Small intestine (tissue), 16 donors: ENCODE measurements around the gene POTEH. TPM values are rescaled to one million over a fixed set of nuclear protein-coding genes. Genes with fewer than 3 reads are reported as not detected.
"Not testable (repeated sequence)": the region's sequence is repeated elsewhere in the genome, so short reads cannot be mapped to it uniquely, and the experiment has no call there.

ENCODE experiments used
- DNase-seq, 2 donors: peaks; one replicate each; pipeline versions ENCODE4 v3.0.0 to v3.0.0-alpha.2; 2013
- FAIRE-seq: peaks from 2 replicates; lab custom pipeline; 2012; peaks lifted over from hg19 to GRCh38; lab: Jason Lieb, UNC
- H3K27ac ChIP-seq, 3 donors: one replicate each; pipeline ENCODE4 v1.5.1; 2013; ENCODE audit warnings: low read length in 2 of 3, mild to moderate bottlenecking in 2 of 3, control low read depth in 1 of 3, inconsistent platforms in 1 of 3, low read depth in 1 of 3, moderate library complexity in 1 of 3
- H3K27me3 ChIP-seq, 3 donors: one replicate each; pipeline ENCODE4 v1.6.1; 2013; ENCODE audit warnings: low read length in 3 of 3, inconsistent platforms in 1 of 3; ENCODE audit not compliant: control insufficient read depth in 3 of 3, insufficient read depth in 3 of 3
- H3K36me3 ChIP-seq, 3 donors: one replicate each; pipeline ENCODE4 v1.6.1; 2013; ENCODE audit warnings: low read length in 3 of 3, inconsistent platforms in 1 of 3, low read depth in 1 of 3, mild to moderate bottlenecking in 1 of 3, moderate library complexity in 1 of 3; ENCODE audit not compliant: control insufficient read depth in 3 of 3, insufficient read depth in 2 of 3
- H3K4me1 ChIP-seq, 3 donors: one replicate each; pipeline ENCODE4 v1.6.1; 2013; ENCODE audit warnings: low read length in 2 of 3, inconsistent platforms in 1 of 3, low read depth in 1 of 3, mild to moderate bottlenecking in 1 of 3, moderate library complexity in 1 of 3; ENCODE audit not compliant: control insufficient read depth in 3 of 3, insufficient read depth in 2 of 3
- H3K4me3 ChIP-seq, 3 donors: one replicate each; pipeline ENCODE4 v1.5.1; 2013; ENCODE audit warnings: low read length in 3 of 3, control low read depth in 1 of 3, inconsistent platforms in 1 of 3, low read depth in 1 of 3, mild to moderate bottlenecking in 1 of 3, moderate library complexity in 1 of 3
- H3K9me3 ChIP-seq, 2 donors: one replicate each; pipeline ENCODE4 v1.6.1; 2013; ENCODE audit warnings: low read depth in 1 of 2, low read length in 1 of 2; ENCODE audit not compliant: control insufficient read depth in 2 of 2, insufficient read depth in 1 of 2
- WGBS, 3 donors: extraction: QIAGEN DNeasy Blood & Tissue Kit; methylation state at CpG; one replicate each; pipeline ENCODE4 v1.1.7; 2013; 5-methylcytosine and 5-hydroxymethylcytosine counted together
- long read RNA-seq, 10 donors: transcript quantifications; one replicate each; lab custom pipeline, GENCODE V29; 2026
- polyA plus RNA-seq, 4 donors: library from polyadenylated mRNA; stranded (reverse) in 3 of 4; unstranded in 1 of 4; fragments of 200-250 nt in 3 of 4; fragments of 120-200 nt in 1 of 4; gene quantifications; one replicate each; pipeline versions ENCODE4 v1.2.1 to v1.2.3, GENCODE V29; 2013
- donor health status: healthy with polysubstance abuse.
- donor health status: control.
- donor health status: control.
- donor health status: Bipolar disorder and iron deficiency.
- donor health status: healthy.

POTEH gene
- not detected for polyA plus RNA-seq
- long read RNA-seq, donor 1 = 0 reads
- long read RNA-seq, donor 2 = 0 reads
- long read RNA-seq, donor 3 = 0 reads
- long read RNA-seq, donor 4 = 0 reads
- long read RNA-seq, donor 5 = 0 reads
- long read RNA-seq, donor 6 = 0 reads
- long read RNA-seq, donor 7 = 0 reads
- long read RNA-seq, donor 8 = 0 reads
- long read RNA-seq, donor 9 = 0 reads
- long read RNA-seq, donor 10 = 0 reads

GRCh38 chr22:15689749-15690125, at the start of gene POTEH:
TSS of gene POTEH (plus strand) at chr22:15690026. CDS start at chr22:15690078, 52 bp downstream.
- WGBS, 3 donors = 84 to 98% (median 85%) methylated on average over 4 to 7 of the region's 11 CpGs
- not testable (repeated sequence) for H3K9me3 ChIP-seq, H3K4me3 ChIP-seq, FAIRE-seq, DNase-seq, H3K36me3 ChIP-seq, H3K4me1 ChIP-seq, H3K27me3 ChIP-seq, H3K27ac ChIP-seq

GRCh38 chr22:15642288-15642861, 47.5 kb upstream of the POTEH start:
- not testable (repeated sequence) for H3K27me3 ChIP-seq, FAIRE-seq, H3K4me1 ChIP-seq, H3K27ac ChIP-seq, H3K36me3 ChIP-seq, H3K9me3 ChIP-seq, DNase-seq, H3K4me3 ChIP-seq
- 91 to 96% methylated on average over 4 to 6 of the region's 19 CpGs; no CpG with 5 or more reads in 1 of the 3 donors for WGBS, 3 donors

DNA sequence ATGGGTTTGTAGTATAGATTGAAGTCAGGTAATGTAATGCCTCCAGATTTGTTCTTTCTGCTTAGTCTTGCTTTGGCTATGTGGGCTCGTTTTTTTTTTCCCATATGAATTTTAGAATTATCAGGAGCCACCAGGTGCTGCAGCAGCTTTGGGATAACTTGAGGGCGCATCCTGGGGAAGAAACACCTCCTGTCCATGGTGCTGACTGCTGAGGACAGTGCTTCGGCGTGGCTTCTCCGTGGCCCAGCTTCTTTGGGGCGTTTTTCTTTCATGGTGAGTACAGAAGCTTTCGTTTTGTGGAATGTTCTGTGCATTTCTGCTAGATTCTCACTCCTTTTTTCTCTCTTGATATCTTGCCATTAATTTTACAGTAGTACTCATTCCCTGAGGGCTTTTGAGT, 37.9 kb upstream of the POTEH start:
- not testable (repeated sequence) for DNase-seq, H3K9me3 ChIP-seq, H3K4me3 ChIP-seq, H3K4me1 ChIP-seq, H3K27ac ChIP-seq, H3K27me3 ChIP-seq, H3K36me3 ChIP-seq, FAIRE-seq
- 49 to 64% (median 52%) methylated on average over 3 to 6 of the region's 7 CpGs for WGBS, 3 donors

GRCh38 chr22:15652738-15653137, 37.1 kb upstream of the POTEH start:
- not testable (repeated sequence) for H3K36me3 ChIP-seq, H3K4me1 ChIP-seq, H3K4me3 ChIP-seq, DNase-seq, H3K27me3 ChIP-seq, FAIRE-seq, H3K9me3 ChIP-seq, H3K27ac ChIP-seq
- no CpG with 5 or more reads among the region's 6 CpGs for WGBS, 3 donors

DNA sequence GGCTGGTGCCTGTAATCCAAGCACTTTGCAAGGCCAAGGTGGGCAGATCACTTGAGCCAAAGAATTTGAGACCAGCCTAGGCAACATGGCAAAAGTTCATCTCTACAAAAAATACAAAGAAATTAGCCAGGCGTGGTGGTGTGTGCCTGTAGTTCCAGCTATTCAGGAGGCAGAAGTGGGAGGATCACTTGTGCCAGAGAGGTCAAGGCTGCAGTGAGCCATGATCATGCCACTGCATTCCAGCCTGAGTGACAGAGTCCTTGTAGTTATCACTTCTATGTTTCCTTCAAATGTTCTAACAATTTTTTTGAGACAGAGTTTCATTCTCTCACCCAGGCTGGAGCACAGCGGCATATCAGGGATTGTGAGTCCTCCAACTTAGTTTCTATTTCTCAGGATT, 36.6 kb upstream of the POTEH start:
- 70 to 78% (median 77%) methylated on average over 2 of the region's 2 CpGs for WGBS, 3 donors
- H3K4me1 ChIP-seq, H3K27ac ChIP-seq, H3K9me3 ChIP-seq, H3K4me3 ChIP-seq, H3K27me3 ChIP-seq, H3K36me3 ChIP-seq, DNase-seq, FAIRE-seq: not testable (repeated sequence)

DNA sequence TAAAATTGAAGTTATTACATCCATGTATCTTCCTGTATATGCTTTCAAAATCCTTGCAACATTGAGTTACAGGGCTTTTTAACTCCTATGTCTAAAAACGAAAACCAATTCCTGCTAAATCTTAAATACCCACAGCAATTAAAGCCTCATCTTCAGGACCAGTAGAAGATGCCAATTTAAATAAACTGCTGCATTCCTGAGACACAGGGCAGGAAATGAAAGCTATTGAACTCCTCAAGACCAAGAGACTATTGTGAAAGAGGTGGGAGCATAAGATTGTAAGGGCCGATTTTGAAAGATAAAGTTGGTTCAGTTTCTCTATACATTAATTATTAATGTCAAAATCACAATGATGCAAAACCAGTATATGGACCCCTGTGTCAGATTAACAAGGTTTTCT, 28.7 kb upstream of the POTEH start:
- FAIRE-seq, H3K27me3 ChIP-seq: not testable (repeated sequence)
- WGBS, 3 donors = no CpG with 5 or more reads among the region's 2 CpGs

DNA sequence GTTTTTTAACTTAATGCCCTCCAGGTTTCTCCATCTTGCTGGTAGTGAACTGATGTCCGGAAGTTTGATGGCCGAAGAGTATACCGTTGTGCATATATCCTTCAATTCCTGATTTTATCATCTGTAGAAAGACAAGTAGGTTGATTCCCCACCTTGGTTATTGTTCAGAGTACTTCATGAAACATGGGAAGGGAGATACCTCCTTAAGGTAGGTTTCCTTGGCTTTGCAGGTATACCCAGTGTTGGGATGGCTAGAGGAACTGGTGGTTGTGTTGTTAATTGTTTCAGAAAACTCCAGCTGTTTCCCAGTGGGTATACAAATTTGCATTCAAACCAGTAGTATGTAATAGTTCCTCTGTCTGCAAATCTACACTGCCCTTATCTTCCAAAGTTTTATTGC, 25.1 kb upstream of the POTEH start:
- FAIRE-seq = not testable (repeated sequence)
- WGBS, 3 donors = 86 to 100% (median 100%) methylated on average over 1 of the region's 3 CpGs

More for the DNA sequence above, 28.7 kb upstream of the POTEH start:
- not testable (repeated sequence) for H3K4me3 ChIP-seq, H3K4me1 ChIP-seq, DNase-seq, H3K27ac ChIP-seq, H3K9me3 ChIP-seq, H3K36me3 ChIP-seq

GRCh38 chr22:15665478-15665877, 24.3 kb upstream of the POTEH start:
- H3K9me3 ChIP-seq, H3K36me3 ChIP-seq, DNase-seq, FAIRE-seq, H3K4me3 ChIP-seq, H3K27me3 ChIP-seq, H3K4me1 ChIP-seq, H3K27ac ChIP-seq: not testable (repeated sequence)
- 57 to 64% (median 57%) methylated on average over 5 of the region's 5 CpGs for WGBS, 3 donors

More for the DNA sequence above, 25.1 kb upstream of the POTEH start:
- H3K4me3 ChIP-seq, DNase-seq, H3K27me3 ChIP-seq, H3K27ac ChIP-seq, H3K9me3 ChIP-seq, H3K36me3 ChIP-seq, H3K4me1 ChIP-seq: not testable (repeated sequence)

- H3K4me1 ChIP-seq, H3K36me3 ChIP-seq, FAIRE-seq, H3K27ac ChIP-seq, H3K9me3 ChIP-seq, DNase-seq, H3K27me3 ChIP-seq, H3K4me3 ChIP-seq: not testable (repeated sequence)
- WGBS, 3 donors = 78 to 91% (median 84%) methylated on average over 4 to 8 of the region's 12 CpGs
Observed at GRCh38 chr22:15669430-15669829, 20.4 kb upstream of the POTEH start.
